ENCODE data around the gene PSORS1C1.
"Not testable (repeated sequence)": the region's sequence is repeated elsewhere in the genome, so short reads cannot be mapped to it uniquely, and the experiment has no call there.

Gene PSORS1C1

DNA sequence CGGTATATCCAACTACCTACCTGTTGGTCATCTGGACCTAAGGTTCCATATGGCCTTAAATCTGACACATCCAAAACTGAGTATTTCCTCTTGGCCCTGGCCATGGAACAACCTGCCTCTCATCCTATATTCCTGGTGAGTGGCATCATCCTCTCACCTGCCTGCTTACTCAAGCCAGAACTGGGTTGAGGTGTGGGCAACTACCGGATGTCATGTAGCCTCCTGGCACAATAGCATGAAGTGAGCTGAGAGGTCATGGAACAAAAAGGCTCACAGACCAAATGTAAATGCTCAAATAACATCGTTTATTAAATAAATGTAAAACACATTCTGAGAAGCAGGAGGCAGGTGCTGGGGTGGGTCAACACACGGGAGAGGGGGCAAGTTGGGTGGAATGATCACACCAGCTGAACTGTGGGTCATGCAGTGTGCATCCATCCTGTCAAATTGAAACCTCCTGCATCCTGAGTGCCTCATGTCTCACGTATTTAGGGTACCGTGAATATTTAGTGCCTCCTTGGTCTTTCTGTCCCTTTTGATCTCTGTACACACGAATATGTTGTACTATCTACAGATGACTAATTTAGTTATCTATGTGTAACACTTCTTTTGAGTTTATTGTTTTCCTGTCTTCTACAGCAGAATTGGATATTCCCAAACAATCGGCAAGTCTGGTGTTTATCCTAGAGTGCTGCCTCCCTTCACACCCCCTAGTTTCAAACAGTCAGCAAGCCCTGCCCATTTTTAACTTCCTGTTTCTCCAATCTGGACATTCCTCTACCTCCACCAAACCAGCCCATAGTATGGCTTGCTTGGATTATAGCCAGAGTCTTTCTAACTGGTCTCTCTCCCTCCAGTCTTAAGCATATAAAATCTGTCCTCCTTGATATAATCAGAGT is 63.8 kb downstream of the PSORS1C1 start:
- DNase-seq (ENCODE audit: low read depth) = no peak

DNA sequence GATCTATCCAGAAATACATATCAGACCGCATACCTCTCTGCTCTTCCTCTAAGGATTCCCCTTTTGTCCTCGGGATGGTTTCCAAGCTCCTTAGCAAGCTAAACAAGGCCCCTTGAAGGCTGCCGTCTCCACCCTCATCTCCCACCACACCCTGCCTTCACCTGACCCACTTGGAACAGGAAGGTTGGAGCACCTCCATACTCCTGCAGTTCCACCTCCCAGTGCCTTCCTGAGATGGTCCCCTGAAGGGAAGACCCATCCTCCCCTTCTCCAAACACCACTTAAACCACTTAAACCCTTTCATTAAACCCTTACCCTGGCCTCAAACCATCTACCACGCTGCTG is 64.4 kb downstream of the PSORS1C1 start:
- DNase-seq (ENCODE audit: low read depth) = no peak

DNA sequence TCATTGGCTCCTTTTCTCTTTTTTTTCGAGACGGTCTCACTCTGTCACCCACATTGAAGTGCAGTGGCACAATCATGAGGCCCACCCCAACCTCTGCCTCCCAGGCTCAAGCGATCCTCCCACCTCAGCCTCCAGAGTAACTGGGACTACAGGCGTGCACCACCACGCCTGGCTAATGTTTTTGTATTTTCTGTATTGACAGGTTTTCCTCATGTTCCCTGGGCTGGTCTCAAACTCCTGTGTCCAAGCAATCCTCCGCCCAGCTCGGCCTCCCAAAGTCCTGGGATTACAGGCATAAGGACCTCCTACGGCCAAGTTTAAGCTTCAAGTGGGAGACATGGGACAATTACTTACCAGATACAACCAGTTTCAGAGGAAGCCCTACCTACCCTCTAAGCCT is 65.3 kb downstream of the PSORS1C1 start:
- DNase-seq (ENCODE audit: low read depth) = no peak

DNA sequence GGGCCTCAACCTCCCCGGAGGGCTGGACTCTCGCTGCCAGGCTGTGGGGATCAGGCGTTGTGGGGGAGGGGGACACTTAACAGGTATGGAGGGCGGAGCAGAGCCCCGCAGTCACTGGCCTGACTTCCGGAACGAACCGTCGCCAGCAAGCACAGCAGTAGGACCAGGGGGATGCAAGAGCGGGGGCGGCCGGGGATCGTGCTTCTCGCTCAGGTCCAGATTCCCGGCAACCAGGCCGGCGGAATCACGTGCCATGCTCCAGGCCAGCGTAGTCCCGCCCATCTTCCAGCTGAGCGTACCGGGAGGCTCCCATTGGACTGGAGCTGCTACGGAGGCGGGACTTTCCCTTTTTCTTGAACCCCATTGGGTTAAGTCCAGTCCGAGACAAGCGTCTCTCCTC is 65.9 kb downstream of the PSORS1C1 start:
- no peak for DNase-seq (ENCODE audit: low read depth)

DNA sequence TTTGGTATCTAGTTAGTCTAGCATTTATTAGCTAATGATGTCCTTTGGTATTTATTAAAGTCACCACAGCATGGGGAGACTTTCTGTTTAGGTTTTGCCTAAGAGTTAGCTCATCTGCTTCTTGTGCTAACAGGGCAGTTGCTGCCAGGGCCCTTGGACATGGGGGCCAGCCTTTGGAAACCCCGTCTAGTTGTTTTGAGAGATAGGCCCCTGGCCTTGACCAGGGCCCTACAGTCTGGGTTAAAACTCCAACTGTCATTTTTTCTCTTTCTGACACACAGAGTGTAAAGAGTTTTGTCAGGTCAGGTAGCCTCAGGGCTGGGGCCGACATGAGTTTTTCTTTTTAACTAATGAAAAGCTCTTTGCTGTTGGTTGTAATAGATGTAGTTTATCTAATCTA is 68.7 kb downstream of the PSORS1C1 start:
- not testable (repeated sequence) for DNase-seq (ENCODE audit: low read depth)

DNA sequence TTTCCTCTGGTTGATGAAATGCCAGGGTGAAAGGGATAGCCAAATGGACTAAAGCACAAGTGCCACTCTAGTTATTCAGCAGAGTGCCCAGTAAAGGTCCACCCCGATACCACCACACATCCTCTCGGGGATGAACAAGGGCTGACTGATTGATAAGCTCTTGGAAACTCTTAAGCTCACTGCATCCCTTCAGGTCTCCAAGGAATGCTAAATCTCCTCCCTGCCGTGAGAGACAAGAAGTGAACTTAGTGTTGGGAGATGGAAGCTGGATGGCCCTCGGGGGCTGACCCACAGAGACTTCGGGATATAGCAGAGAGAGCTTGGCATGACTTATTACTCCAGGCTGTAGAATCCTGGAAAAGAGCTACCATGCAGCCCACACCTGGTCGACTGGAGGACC is 69.3 kb downstream of the PSORS1C1 start:
- not testable (repeated sequence) for DNase-seq (ENCODE audit: low read depth)

DNA sequence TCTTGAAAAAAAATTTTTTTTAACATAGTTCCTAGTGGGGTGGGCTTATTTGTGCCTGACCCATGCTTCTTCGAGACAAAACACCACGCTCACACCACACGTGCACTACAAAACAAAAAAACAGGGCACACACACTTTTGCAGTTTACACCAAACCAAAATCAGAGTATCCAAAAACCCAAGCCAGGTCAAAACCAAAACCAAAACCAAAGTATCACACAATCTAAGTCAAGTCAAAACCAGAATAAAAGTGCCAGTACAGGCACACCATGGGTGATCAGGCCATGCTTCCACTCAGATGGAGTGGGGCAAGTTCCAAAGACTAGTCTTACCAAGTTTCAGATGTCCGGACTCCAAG is 71.1 kb downstream of the PSORS1C1 start:
- DNase-seq (ENCODE audit: low read depth) = not testable (repeated sequence)

DNA sequence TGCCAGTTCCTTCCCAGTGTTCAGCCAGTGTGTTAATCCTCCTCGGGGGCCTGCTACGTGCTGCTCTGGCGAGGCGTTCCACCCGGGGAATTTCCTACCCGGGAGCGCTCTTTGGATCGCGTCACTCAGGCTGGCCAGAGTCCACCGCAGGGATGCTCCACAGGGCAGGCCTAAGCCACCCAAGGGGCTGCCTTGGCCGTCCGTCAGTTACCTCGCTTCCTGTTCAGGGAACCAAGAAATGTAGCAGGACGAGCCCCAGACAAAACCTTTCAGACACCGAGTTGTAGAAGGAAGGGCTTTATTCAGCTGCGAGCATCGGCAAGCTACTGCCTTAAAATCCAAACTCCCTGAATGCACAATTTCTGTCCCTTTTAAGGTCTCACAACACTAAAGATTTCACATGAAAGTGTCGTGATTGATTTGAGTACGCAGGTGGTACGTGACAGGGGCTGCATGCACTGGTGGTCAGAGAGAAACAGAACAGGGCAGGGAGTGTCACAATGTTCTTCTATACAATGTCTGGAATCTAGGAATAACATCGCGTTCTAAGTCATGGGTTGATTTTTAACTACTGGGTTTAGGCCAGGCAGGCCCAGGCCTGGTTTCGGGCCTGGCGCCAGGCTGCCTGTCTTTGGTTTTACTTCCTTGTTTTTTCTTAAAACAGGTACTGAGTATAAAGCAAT is 71.6 kb downstream of the PSORS1C1 start:
- DNase-seq (ENCODE audit: low read depth) = no peak

DNA sequence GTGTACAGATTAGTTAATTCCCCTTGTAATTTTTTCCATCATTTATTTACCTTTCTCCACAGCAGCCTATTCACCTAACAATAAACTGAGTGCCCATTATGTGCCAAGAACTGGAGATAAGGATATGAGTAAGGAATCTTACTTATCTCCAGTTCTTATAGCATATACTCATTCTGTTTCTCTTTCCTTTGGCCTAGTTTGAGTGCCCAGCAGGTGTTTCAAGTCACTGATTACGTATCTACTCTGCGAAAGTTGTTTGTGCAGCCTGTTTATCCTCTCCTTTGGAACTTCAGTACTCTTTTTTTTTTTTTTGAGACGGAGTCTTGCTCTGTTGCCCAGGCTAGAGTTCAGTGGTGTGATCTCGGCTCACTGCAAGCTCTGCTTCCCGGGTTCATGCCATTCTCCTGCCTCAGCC is 73.2 kb downstream of the PSORS1C1 start:
- no peak for DNase-seq (ENCODE audit: low read depth)

DNA sequence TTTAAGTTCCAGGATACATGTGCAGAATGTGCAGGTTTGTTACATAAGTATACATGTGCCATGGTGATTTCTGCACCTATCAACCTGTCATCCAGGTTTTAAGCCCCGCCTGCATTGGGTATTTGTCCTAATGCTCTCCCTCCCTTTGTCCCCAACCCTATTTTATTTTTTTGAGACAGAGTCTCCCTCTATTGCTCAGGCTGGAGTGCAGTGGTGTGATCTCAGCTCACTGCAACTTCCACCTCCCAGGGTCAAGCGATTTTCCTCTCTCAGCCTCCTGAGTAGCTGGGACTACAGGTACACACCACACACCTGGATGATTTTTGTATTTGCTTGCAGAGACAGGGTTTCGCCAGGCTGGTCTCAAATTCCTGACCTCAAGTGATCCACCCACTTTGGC is 74.6 kb downstream of the PSORS1C1 start:
- not testable (repeated sequence) for DNase-seq (ENCODE audit: low read depth)

Measured in activated T-helper 9 cell treated with anti-CD3 and anti-CD28 coated beads, Interleukin-2, amount 50 U/mL, for 16 hours (primary cell).